Ascending aorta (tissue), 2 donors: ENCODE data around the gene MBTD1. TPM values are rescaled to one million over a fixed set of nuclear protein-coding genes. Genes with fewer than 3 reads are reported as not detected.
A peak's percentile ranks its signal among the peaks of the same experiment; 100 is the strongest.
"Not testable (repeated sequence)": the region's sequence is repeated elsewhere in the genome, so short reads cannot be mapped to it uniquely, and the experiment has no call there.

Experiments
- DNase-seq, 2 donors: peaks; one replicate each; pipeline ENCODE4 v3.0.0-alpha.2; 2019; ENCODE audit warnings: low spot score in 2 of 2
- H3K27ac ChIP-seq, 2 donors: fragments of 200-600 bp; sonication (generic); one replicate each; pipeline ENCODE4 v1.5.1; 2016 to 2017; ENCODE audit warnings: mild to moderate bottlenecking in 1 of 2
- H3K27me3 ChIP-seq: fragments of 200-600 bp; sonication (generic); one replicate; pipeline ENCODE4 v1.5.1; 2017
- H3K36me3 ChIP-seq, 2 donors: fragments of 200-600 bp; sonication (generic); one replicate each; pipeline ENCODE4 v1.5.1; 2016
- H3K4me1 ChIP-seq, 2 donors: fragments of 200-600 bp; sonication (generic); one replicate each; pipeline ENCODE4 v1.5.1; 2016 to 2017; ENCODE audit warnings: mild to moderate bottlenecking in 1 of 2
- H3K4me3 ChIP-seq, 2 donors: fragments of 200-600 bp; sonication (generic); one replicate each; pipeline ENCODE4 v1.5.1; 2016 to 2017; ENCODE audit warnings: mild to moderate bottlenecking in 1 of 2
- H3K9me3 ChIP-seq, 2 donors: fragments of 200-600 bp; sonication (generic); one replicate each; pipeline ENCODE4 v1.5.1; 2016
- CTCF ChIP-seq, 3 experiments: fragments of 200-600 bp in 2 of 3; fragments of 450-650 bp in 1 of 3; sonication (generic) in 2 of 3; IDR thresholded peaks; one replicate each; pipeline ENCODE4 v1.5.1; 2016 to 2019; ENCODE audit warnings: antibody characterized with exemption in 3 of 3, mild to moderate bottlenecking in 1 of 3, moderate library complexity in 1 of 3
- intact Hi-C: fragments of 100-400 bp; cut with DNase I; formaldehyde crosslinking; loops from one replicate; pipeline ENCODE4 v1.15.1; 2023
- total RNA-seq: library from RNA; depleted of rRNA; stranded (reverse); fragments of >200 nt; gene quantifications from one replicate; pipeline ENCODE4 v1.1.0, GENCODE V29; 2016

MBTD1 gene
- 3.6 TPM for total RNA-seq

DNA sequence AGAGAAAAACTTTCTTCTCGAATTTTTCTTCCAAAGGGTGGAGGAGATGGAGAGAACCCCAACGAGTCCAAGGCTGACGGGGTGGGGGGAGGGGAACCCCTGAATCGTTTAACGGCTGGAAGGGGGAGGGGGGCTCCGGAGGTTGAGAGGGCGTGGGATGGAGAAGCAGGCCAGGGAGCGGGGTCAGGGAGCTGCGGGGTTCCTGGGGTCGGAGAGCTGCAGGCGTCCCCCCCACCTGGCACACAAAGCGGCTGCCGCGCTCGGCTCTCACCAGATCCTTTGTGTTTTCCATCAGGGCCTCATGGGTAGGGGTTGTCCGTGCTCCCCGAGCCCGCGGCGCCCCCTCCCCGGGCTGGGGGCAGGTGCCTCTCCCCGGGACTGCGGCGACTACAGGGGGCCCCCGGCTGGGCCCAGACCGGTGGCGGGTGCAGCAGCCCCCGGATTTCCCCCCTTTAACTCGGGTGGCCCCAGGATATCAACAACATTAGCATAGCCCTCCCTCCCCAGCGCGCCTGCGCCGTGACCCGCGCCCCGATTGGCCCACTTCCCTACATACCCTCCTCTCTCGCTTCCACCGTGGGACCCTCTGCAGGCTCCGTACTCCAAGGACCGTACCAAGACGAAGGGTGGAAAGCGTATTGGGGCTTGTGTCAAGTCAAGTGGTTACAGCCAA lies at the start of gene MBTD1:
MBTD1 (minus strand) TSS at position 486 of the 673 bp plus-strand sequence. CDS start 34,888 bp downstream, outside the sequence.
- H3K4me1 ChIP-seq: peaks cover 17 to 25% of the 10 kb centered on the region in 2 donors
- intact Hi-C loops: no loop called here
- no peaks in the 10 kb centered on the region for H3K9me3 ChIP-seq
- peak within 1 kb of the TSS; percentile 97 to 98 for H3K4me3 ChIP-seq
- peak; percentile 85 to 96 for DNase-seq
- peaks cover 1 to 8% of the 10 kb centered on the region in 2 donors for H3K36me3 ChIP-seq
- H3K27me3 ChIP-seq: no peaks in the 10 kb centered on the region
- TF ChIP-seq CTCF (IDR thresholded peaks at IDR 0.05): no peak
- peak within 1 kb of the TSS; percentile 99 to 100 for H3K27ac ChIP-seq

GRCh38 chr17:51305182-51305581 lies 45.3 kb upstream of the MBTD1 start:
- intact Hi-C loops: no loop called here
- Histone ChIP-seq H3K36me3 (no peaks in the 10 kb centered on the region), H3K4me1 (no peaks in the 10 kb centered on the region), H3K27ac (no peak overlapping the region), H3K27me3 (no peaks in the 10 kb centered on the region), H3K9me3 (no peaks in the 10 kb centered on the region), H3K4me3 (no peak overlapping the region)
- no peak for DNase-seq
- TF ChIP-seq CTCF (IDR thresholded peaks at IDR 0.05): no peak

DNA sequence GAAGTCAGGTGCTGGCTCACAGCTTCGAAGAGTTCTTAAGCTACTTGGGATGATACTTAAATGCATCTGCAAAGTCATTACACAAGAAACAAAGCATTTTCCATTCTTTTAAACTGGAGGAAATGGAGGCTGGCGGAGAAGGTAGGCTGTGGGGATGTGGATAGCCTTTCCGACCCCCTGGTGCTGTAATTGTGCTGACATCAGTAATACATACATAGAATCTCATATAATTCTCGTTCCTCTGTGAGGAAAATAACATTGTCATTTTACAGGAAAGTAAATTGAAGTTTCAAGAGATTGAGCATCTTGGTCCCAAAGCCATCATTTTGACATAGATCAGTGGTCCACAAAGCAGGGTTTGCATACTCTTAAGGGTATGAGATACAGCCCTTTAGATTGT lies 40.0 kb upstream of the MBTD1 start:
- Histone ChIP-seq H3K36me3 (peaks cover 0 to 16% of the 10 kb centered on the region in 2 donors), H3K27me3 (no peaks in the 10 kb centered on the region), H3K27ac (no peak overlapping the region), H3K4me3 (no peak overlapping the region), H3K9me3 (no peaks in the 10 kb centered on the region), H3K4me1 (no peaks in the 10 kb centered on the region)
- no peak for TF ChIP-seq CTCF (IDR thresholded peaks at IDR 0.05)
- intact Hi-C loops: loop anchor here (5.0 kb wide), 1 partner anchor 237 kb away; no protein-coding TSS in a partner anchor
- DNase-seq: no peak

DNA sequence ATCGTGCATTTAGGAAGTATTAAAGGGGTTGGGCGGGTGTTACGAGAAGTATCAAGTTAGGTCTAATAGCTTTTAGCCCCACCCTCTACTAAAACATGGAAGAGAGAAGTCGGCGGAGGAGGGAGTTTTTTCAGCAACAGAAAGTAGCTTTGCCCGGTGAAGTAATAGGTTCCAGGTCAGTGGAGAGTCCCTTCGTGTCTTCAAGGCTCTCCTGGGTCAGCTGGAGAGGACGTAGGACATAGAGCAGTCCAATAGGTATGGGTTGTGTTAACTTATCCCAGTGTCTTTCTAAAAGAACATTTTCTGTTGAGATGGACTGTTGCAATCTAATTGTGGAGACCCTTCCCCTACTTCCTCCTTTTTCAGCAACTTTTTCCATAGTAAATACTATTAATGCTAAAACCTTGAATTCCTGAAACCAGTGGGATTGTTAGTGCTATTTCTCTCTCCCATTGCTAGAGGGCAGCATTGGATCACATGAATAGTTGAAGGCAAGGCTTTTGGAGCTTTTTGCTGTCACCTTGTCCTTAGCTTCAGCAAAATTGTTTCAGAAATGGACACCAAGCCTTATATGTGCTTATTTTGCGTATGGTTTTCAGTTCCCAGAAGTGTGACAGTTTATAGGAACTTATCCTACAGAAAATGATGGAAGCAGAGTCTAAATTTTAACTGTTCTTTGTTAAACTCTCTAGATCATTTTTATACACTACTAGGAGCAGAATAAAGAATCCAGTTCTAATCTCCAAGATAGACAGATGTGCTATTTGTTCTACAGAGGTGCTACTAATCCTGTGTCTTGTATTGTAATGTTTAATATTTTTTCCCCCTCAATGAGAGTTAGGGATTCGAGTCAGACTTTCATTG lies 38.9 kb upstream of the MBTD1 start:
- H3K4me3 ChIP-seq: no peak overlapping the region
- peak; percentile 7 to 68 (median 46) for TF ChIP-seq CTCF (IDR thresholded peaks at IDR 0.05)
- intact Hi-C loops: no loop called here
- H3K27ac ChIP-seq: no peak overlapping the region
- no peaks in the 10 kb centered on the region for H3K9me3 ChIP-seq
- peaks cover 0 to 23% of the 10 kb centered on the region in 2 donors for H3K36me3 ChIP-seq
- no peaks in the 10 kb centered on the region for H3K27me3 ChIP-seq
- H3K4me1 ChIP-seq: no peaks in the 10 kb centered on the region
- DNase-seq: no peak

DNA sequence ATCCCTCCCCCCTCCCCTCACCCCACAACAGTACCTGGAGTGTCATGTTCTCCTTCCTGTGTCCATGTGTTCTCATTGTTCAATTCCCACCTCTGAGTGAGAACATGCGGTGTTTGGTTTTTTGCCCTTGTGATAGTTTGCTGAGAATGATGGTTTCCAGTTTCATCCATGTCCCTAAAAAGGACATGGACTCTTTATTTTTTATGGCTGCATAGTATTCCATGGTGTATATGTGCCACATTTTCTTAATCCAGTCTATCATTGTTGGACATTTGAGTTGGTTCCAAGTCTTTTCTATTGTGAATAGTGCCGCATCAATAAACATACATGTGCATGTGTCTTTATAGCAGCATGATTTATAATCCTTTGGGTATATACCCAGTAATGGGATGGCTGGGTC lies 34.5 kb upstream of the MBTD1 start:
- H3K36me3 ChIP-seq: peaks cover 0 to 52% of the 10 kb centered on the region in 2 donors
- H3K27me3 ChIP-seq, intact Hi-C loops, H3K9me3 ChIP-seq, H3K4me1 ChIP-seq, DNase-seq, H3K27ac ChIP-seq, H3K4me3 ChIP-seq: not testable (repeated sequence)

GRCh38 chr17:51289696-51290111 lies 29.9 kb upstream of the MBTD1 start:
- no peak for TF ChIP-seq CTCF (IDR thresholded peaks at IDR 0.05)
- Histone ChIP-seq H3K27ac (no peak overlapping the region), H3K27me3 (no peaks in the 10 kb centered on the region), H3K4me3 (no peak overlapping the region), H3K36me3 (peaks cover 22 to 81% of the 10 kb centered on the region in 2 donors), H3K9me3 (no peaks in the 10 kb centered on the region), H3K4me1 (no peaks in the 10 kb centered on the region)
- DNase-seq: no peak
- intact Hi-C loops: no loop called here
